Caco-2 (cell line): ENCODE measurements around the gene HDAC6. TPM values are rescaled to one million over a fixed set of nuclear protein-coding genes. Genes with fewer than 3 reads are reported as not detected.

ENCODE experiments used
- BruUV-seq: library from RNA; stranded (reverse); fragments of 400-500 nt; replicated peaks from 2 replicates; lab custom pipeline; 2021; lab: Mats Ljungman, UMichigan
- CTCF ChIA-PET: fragments of 300-600 bp; sonication (Branson Sonifier 250); formaldehyde crosslinking; loops from one replicate; lab custom pipeline; 2022; ENCODE audit warnings: antibody characterized with exemption; lab: Charles Lee
- POLR2A ChIA-PET: fragments of 300-600 bp; sonication (Branson Sonifier 250); formaldehyde crosslinking; loops from one replicate; lab custom pipeline; 2022; ENCODE audit warnings: antibody characterized with exemption; lab: Charles Lee
- DNase-seq, 2 experiments: peaks; one replicate each; pipeline versions ENCODE4 v3.0.0 to v3.0.0-alpha.2; 2020 to 2022
- H3K27me3 ChIP-seq: replicated peaks from 2 replicates; pipeline ENCODE4 v1.6.0; 2011; ENCODE audit warnings: low read length; ENCODE audit not compliant: control insufficient read depth, insufficient read depth
- H3K36me3 ChIP-seq: 2 replicates; pipeline ENCODE4 v1.5.1; 2011; ENCODE audit warnings: low read length; ENCODE audit not compliant: control insufficient read depth, insufficient read depth
- H3K4me1 ChIP-seq: fragments of 250-450 bp; sonication (Bioruptor Pico); 2 replicates; pipeline ENCODE4 v1.5.1; 2020; ENCODE audit warnings: mild to moderate bottlenecking
- H3K4me3 ChIP-seq: 2 replicates; pipeline ENCODE4 v1.5.1; 2011; ENCODE audit warnings: low read depth, mild to moderate bottlenecking, control low read depth, low read length
- H3K9me3 ChIP-seq: fragments of 250-450 bp; sonication (Bioruptor Pico); 2 replicates; pipeline ENCODE4 v1.5.1; 2020; ENCODE audit warnings: mild to moderate bottlenecking, moderate library complexity
- H3K27ac Mint-ChIP-seq: one replicate; pipeline ENCODE4 v1.8.0; 2022; ENCODE audit warnings: mixed read lengths; ENCODE audit not compliant: unreplicated experiment
- H3K27me3 Mint-ChIP-seq: one replicate; pipeline ENCODE4 v1.8.0; 2022; ENCODE audit warnings: mixed read lengths; ENCODE audit not compliant: insufficient read depth, unreplicated experiment
- H3K36me3 Mint-ChIP-seq: one replicate; pipeline ENCODE4 v1.8.0; 2022; ENCODE audit warnings: mild to moderate bottlenecking, mixed read lengths; ENCODE audit not compliant: insufficient read depth, unreplicated experiment
- H3K4me1 Mint-ChIP-seq: one replicate; pipeline ENCODE4 v1.8.0; 2022; ENCODE audit warnings: low read depth, mixed read lengths; ENCODE audit not compliant: unreplicated experiment
- H3K4me3 Mint-ChIP-seq: one replicate; pipeline ENCODE4 v1.8.0; 2022; ENCODE audit warnings: mild to moderate bottlenecking, moderate library complexity, mixed read lengths; ENCODE audit not compliant: unreplicated experiment
- H3K9me3 Mint-ChIP-seq: one replicate; pipeline ENCODE4 v1.8.0; 2022; ENCODE audit warnings: mixed read lengths; ENCODE audit not compliant: unreplicated experiment
- intact Hi-C: fragments of 100-400 bp; cut with micrococcal nuclease; formaldehyde crosslinking; loops from one replicate; pipeline ENCODE4 v1.10.0; 2022; ENCODE audit not compliant: unreplicated experiment
- total RNA-seq: library from RNA; stranded (reverse); gene quantifications from 2 replicates; pipeline ENCODE4 v1.2.3, GENCODE V29; 2022
- TF ChIP-seq, protein P1 (sequence below), 2 experiments: fragments of 200-600 bp in 1 of 2; IDR thresholded peaks; 1 replicate in 1 of 2; 2 replicates in 1 of 2; pipeline versions ENCODE4 v1.5.1 to v1.8.0; 2011 to 2022; ENCODE audit warnings: antibody characterized with exemption in 1 of 2, control low read depth in 1 of 2, inconsistent platforms in 1 of 2, low read depth in 1 of 2, low read length in 1 of 2, mild to moderate bottlenecking in 1 of 2, moderate library complexity in 1 of 2; ENCODE audit not compliant: insufficient read depth in 1 of 2, severe bottlenecking in 1 of 2, unreplicated experiment in 1 of 2

Gene HDAC6
- total RNA-seq, 1 experiment from 2014 or later = 110 TPM

DNA sequence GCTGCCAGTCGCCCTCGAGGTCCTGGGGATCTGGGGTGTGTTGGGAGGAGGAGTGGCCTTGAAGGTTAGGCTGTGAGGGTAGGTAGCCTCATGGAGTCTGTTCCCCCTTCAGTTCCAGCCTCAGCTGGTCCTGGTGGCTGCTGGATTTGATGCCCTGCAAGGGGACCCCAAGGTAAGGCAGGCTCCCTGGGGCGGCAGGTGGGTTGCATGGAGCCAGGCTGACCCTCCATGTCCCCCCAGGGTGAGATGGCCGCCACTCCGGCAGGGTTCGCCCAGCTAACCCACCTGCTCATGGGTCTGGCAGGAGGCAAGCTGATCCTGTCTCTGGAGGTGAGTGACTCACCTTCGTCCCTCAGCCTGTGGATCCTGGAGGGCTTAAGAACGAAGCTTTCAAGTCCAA is 12.9 kb downstream of the HDAC6 start:
- TF ChIP-seq, protein P1, sequence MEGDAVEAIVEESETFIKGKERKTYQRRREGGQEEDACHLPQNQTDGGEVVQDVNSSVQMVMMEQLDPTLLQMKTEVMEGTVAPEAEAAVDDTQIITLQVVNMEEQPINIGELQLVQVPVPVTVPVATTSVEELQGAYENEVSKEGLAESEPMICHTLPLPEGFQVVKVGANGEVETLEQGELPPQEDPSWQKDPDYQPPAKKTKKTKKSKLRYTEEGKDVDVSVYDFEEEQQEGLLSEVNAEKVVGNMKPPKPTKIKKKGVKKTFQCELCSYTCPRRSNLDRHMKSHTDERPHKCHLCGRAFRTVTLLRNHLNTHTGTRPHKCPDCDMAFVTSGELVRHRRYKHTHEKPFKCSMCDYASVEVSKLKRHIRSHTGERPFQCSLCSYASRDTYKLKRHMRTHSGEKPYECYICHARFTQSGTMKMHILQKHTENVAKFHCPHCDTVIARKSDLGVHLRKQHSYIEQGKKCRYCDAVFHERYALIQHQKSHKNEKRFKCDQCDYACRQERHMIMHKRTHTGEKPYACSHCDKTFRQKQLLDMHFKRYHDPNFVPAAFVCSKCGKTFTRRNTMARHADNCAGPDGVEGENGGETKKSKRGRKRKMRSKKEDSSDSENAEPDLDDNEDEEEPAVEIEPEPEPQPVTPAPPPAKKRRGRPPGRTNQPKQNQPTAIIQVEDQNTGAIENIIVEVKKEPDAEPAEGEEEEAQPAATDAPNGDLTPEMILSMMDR (IDR thresholded peaks at IDR 0.05; ENCODE audit: insufficient read depth in 1 of 2, low read depth in 1 of 2, low read length in 1 of 2, severe bottlenecking in 1 of 2, unreplicated experiment in 1 of 2) = no peak
- ChIA-PET POLR2A (no interaction called here), CTCF (no interaction called here)
- no peaks in the 10 kb centered on the region for H3K4me1 Mint-ChIP-seq
- no TSS peak for BruUV-seq
- H3K27me3 Mint-ChIP-seq = no peaks in the 10 kb centered on the region
- H3K4me1 ChIP-seq = no peaks in the 10 kb centered on the region
- H3K4me3 ChIP-seq = no peak overlapping the region
- no peak for DNase-seq
- H3K27ac Mint-ChIP-seq = no peak overlapping the region
- peaks cover 11% of the 10 kb centered on the region for H3K36me3 Mint-ChIP-seq
- no peaks in the 10 kb centered on the region for H3K27me3 ChIP-seq
- H3K4me3 Mint-ChIP-seq = no peak overlapping the region
- intact Hi-C loops = no loop called here
- no peaks in the 10 kb centered on the region for H3K36me3 ChIP-seq
- no peaks in the 10 kb centered on the region for H3K9me3 ChIP-seq
- H3K9me3 Mint-ChIP-seq = no peaks in the 10 kb centered on the region

DNA sequence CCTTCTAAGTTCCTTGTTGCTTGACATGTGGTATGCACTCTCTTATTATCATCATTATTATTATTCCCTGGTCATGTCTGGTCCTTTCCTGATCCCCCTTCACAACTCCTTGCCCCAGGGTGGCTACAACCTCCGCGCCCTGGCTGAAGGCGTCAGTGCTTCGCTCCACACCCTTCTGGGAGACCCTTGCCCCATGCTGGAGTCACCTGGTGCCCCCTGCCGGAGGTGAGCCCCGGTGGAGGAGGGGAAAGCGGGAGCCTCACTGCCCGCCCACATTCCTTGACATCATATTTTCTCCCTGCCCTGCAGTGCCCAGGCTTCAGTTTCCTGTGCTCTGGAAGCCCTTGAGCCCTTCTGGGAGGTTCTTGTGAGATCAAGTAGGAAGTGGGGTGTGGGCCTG is 13.4 kb downstream of the HDAC6 start:
- ChIA-PET POLR2A (no interaction called here), CTCF (no interaction called here)
- H3K4me3 ChIP-seq = no peak overlapping the region
- H3K36me3 ChIP-seq = no peaks in the 10 kb centered on the region
- no peaks in the 10 kb centered on the region for H3K27me3 ChIP-seq
- TF ChIP-seq, protein P1 (IDR thresholded peaks at IDR 0.05; ENCODE audit: insufficient read depth in 1 of 2, low read depth in 1 of 2, low read length in 1 of 2, severe bottlenecking in 1 of 2, unreplicated experiment in 1 of 2) = no peak
- no peak for DNase-seq
- H3K4me1 ChIP-seq = no peaks in the 10 kb centered on the region
- H3K27ac Mint-ChIP-seq = no peak overlapping the region
- no peaks in the 10 kb centered on the region for H3K27me3 Mint-ChIP-seq
- H3K9me3 ChIP-seq = no peaks in the 10 kb centered on the region
- no TSS peak for BruUV-seq
- peaks cover 16% of the 10 kb centered on the region for H3K36me3 Mint-ChIP-seq
- intact Hi-C loops = no loop called here
- no peaks in the 10 kb centered on the region for H3K4me1 Mint-ChIP-seq
- no peak overlapping the region for H3K4me3 Mint-ChIP-seq
- no peaks in the 10 kb centered on the region for H3K9me3 Mint-ChIP-seq

DNA sequence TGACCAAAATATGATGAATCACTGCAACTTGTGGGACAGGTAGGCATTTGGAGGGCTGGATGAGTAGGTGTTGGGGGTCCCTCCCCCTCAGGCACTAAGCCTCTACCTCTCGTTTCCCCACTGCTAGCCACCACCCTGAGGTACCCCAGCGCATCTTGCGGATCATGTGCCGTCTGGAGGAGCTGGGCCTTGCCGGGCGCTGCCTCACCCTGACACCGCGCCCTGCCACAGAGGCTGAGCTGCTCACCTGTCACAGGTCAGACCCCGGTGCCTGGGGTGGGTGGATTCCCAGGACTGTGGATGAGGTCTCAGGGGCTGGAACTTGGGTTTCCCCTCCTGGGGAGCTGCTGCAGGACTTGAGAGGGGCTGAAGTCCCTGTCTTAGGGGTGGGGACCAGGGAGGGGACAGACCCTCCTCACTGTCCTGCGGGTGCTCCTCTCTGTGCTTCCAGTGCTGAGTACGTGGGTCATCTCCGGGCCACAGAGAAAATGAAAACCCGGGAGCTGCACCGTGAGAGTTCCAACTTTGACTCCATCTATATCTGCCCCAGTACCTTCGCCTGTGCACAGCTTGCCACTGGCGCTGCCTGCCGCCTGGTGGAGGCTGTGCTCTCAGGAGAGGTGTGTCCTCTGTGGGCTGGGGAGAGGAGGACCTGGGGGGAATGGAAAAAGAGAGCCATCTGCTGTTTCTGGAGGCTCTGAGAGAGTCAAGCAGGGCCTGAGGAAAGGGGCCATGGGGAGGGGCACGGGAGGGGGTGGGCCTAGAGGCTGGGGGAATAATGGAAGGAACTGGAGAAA is 14.3 kb downstream of the HDAC6 start:
- H3K9me3 Mint-ChIP-seq = no peaks in the 10 kb centered on the region

More for the DNA sequence above, 14.3 kb downstream of the HDAC6 start:
- Histone ChIP-seq H3K9me3 (no peaks in the 10 kb centered on the region), H3K36me3 (no peaks in the 10 kb centered on the region), H3K27me3 (no peaks in the 10 kb centered on the region), H3K4me1 (no peaks in the 10 kb centered on the region), H3K4me3 (no peak overlapping the region)
- no peak for DNase-seq
- POLR2A ChIA-PET = no interaction called here
- Mint-ChIP-seq H3K27me3 (no peaks in the 10 kb centered on the region), H3K27ac (no peak overlapping the region), H3K36me3 (peaks cover 16% of the 10 kb centered on the region), H3K4me3 (no peak overlapping the region), H3K4me1 (no peaks in the 10 kb centered on the region)
- intact Hi-C loops = no loop called here
- CTCF ChIA-PET = no interaction called here
- BruUV-seq = no TSS peak
- TF ChIP-seq, protein P1 (IDR thresholded peaks at IDR 0.05; ENCODE audit: insufficient read depth in 1 of 2, low read depth in 1 of 2, low read length in 1 of 2, severe bottlenecking in 1 of 2, unreplicated experiment in 1 of 2) = no peak
